ENCODE measurements around the gene CEP20.

The CEP20 gene

GRCh38 chr16:15870011-15870410 is 18.4 kb downstream of the CEP20 start:
- Histone ChIP-seq H3K27ac (ENCODE audit: low read length) (no peak overlapping the region), H3K9me3 (replicated peaks; ENCODE audit: insufficient read depth, low read length) (no peaks in the 10 kb centered on the region), H3K9me2 (replicated peaks; ENCODE audit: insufficient read depth, low read length) (no peaks in the 10 kb centered on the region), H3K36me3 (replicated peaks; ENCODE audit: insufficient read depth, low read length) (no peaks in the 10 kb centered on the region), H3K79me2 (ENCODE audit: low read length) (no peaks in the 10 kb centered on the region), H3K4me2 (ENCODE audit: low read depth, low read length) (no peak overlapping the region), H2AFZ (ENCODE audit: low read length) (no peak overlapping the region), H3K4me3 (ENCODE audit: low read length) (no peak overlapping the region), H3K27me3 (replicated peaks; ENCODE audit: insufficient read depth, low read length) (no peaks in the 10 kb centered on the region), H3K9ac (ENCODE audit: low read length) (no peak overlapping the region), H3K4me1 (ENCODE audit: low read length) (no peaks in the 10 kb centered on the region), H3F3A (ENCODE audit: insufficient read depth, low read length) (no peaks in the 10 kb centered on the region), H4K20me1 (ENCODE audit: insufficient read depth, low read length) (no peaks in the 10 kb centered on the region)
- no peak for DNase-seq
- TF ChIP-seq EZH2 (optimal IDR thresholded peaks at IDR 0.05; ENCODE audit: low read depth, low read length) (no peak), EZH2phosphoT487 (IDR thresholded peaks at IDR 0.05; ENCODE audit: low read length) (no peak), CTCF (IDR thresholded peaks at IDR 0.05; ENCODE audit: low read length) (no peak)

- no peaks in the 10 kb centered on the region for H3K36me3 ChIP-seq (replicated peaks; ENCODE audit: insufficient read depth, low read length)
- H3K4me3 ChIP-seq (ENCODE audit: low read length), result no peak overlapping the region
- no peak overlapping the region for H3K4me2 ChIP-seq (ENCODE audit: low read depth, low read length)
- no peak for DNase-seq
- no peaks in the 10 kb centered on the region for H3K79me2 ChIP-seq (ENCODE audit: low read length)
- no peaks in the 10 kb centered on the region for H3K4me1 ChIP-seq (ENCODE audit: low read length)
- no peak overlapping the region for H2AFZ ChIP-seq (ENCODE audit: low read length)
- no peak for TF ChIP-seq EZH2phosphoT487 (IDR thresholded peaks at IDR 0.05; ENCODE audit: low read length)
- no peak for TF ChIP-seq CTCF (IDR thresholded peaks at IDR 0.05; ENCODE audit: low read length)
- TF ChIP-seq EZH2 (optimal IDR thresholded peaks at IDR 0.05; ENCODE audit: low read depth, low read length), result no peak
- no peaks in the 10 kb centered on the region for H3K9me2 ChIP-seq (replicated peaks; ENCODE audit: insufficient read depth, low read length)
- no peak overlapping the region for H3K27ac ChIP-seq (ENCODE audit: low read length)
- no peaks in the 10 kb centered on the region for H3K9me3 ChIP-seq (replicated peaks; ENCODE audit: insufficient read depth, low read length)
- H3K9ac ChIP-seq (ENCODE audit: low read length), result no peak overlapping the region
- no peaks in the 10 kb centered on the region for H3F3A ChIP-seq (ENCODE audit: insufficient read depth, low read length)
- H4K20me1 ChIP-seq (ENCODE audit: insufficient read depth, low read length), result no peaks in the 10 kb centered on the region
- no peaks in the 10 kb centered on the region for H3K27me3 ChIP-seq (replicated peaks; ENCODE audit: insufficient read depth, low read length)
These were observed 22.0 kb downstream of the CEP20 start for GRCh38 chr16:15866451-15866850.

GRCh38 chr16:15865742-15866141 is 22.7 kb downstream of the CEP20 start:
- Histone ChIP-seq H3F3A (ENCODE audit: insufficient read depth, low read length) (no peaks in the 10 kb centered on the region), H3K36me3 (replicated peaks; ENCODE audit: insufficient read depth, low read length) (no peaks in the 10 kb centered on the region), H3K4me2 (ENCODE audit: low read depth, low read length) (no peak overlapping the region), H3K27ac (ENCODE audit: low read length) (no peak overlapping the region), H3K9me2 (replicated peaks; ENCODE audit: insufficient read depth, low read length) (no peaks in the 10 kb centered on the region), H3K9ac (ENCODE audit: low read length) (no peak overlapping the region), H3K4me1 (ENCODE audit: low read length) (no peaks in the 10 kb centered on the region), H2AFZ (ENCODE audit: low read length) (no peak overlapping the region), H4K20me1 (ENCODE audit: insufficient read depth, low read length) (no peaks in the 10 kb centered on the region), H3K27me3 (replicated peaks; ENCODE audit: insufficient read depth, low read length) (no peaks in the 10 kb centered on the region), H3K4me3 (ENCODE audit: low read length) (no peak overlapping the region), H3K9me3 (replicated peaks; ENCODE audit: insufficient read depth, low read length) (no peaks in the 10 kb centered on the region), H3K79me2 (ENCODE audit: low read length) (no peaks in the 10 kb centered on the region)
- no peak for TF ChIP-seq EZH2 (optimal IDR thresholded peaks at IDR 0.05; ENCODE audit: low read depth, low read length)
- no peak for TF ChIP-seq CTCF (IDR thresholded peaks at IDR 0.05; ENCODE audit: low read length)
- TF ChIP-seq EZH2phosphoT487 (IDR thresholded peaks at IDR 0.05; ENCODE audit: low read length), result no peak
- no peak for DNase-seq

All from MM.1S (cell line).